Measurements from ENCODE around the gene ZMYM5. TPM values are rescaled to one million over a fixed set of nuclear protein-coding genes. Genes with fewer than 3 reads are reported as not detected.
"Not testable (repeated sequence)": the region's sequence is repeated elsewhere in the genome, so short reads cannot be mapped to it uniquely, and the experiment has no call there.

Gene ZMYM5
- total and polyA plus RNA-seq, 2 of the 8 experiments (the other 6 are each of a cell fraction or from before 2014, with no cell fraction given): 4.9 to 7.9 TPM

DNA sequence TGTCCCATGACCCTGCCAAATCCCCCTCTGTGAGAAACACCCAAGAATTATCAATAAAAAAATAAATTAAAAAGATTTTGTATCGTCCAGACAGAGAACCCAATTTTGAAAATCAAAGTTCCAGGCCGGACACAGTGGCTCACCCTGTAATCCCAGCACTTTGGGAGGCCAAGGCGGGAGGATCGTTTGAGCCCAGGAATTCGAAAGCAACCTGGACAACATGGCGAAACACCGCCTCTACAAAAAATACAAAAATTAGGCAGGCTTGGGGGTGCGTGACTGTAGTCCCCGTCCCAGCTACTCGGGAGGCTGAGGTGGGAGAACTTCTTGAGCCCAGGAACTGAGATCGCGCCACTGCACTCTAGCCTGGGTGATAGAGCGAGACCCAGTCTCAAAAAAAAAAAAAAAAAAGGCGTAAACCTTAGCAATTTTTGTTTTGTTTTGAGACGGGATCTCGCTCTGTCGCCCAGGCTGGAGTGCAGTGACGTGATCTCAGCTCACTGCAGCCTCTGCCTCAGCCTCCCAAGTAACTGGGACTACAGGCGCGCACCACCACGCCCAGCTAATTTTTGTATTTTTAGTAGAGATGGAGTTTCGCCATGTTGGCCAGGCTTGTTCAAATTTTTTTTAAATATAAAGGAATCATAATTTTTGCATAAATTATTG lies 82.6 kb downstream of the ZMYM5 start:
- H4K91ac ChIP-seq (replicated peaks; ENCODE audit: insufficient read length, low read length); DNase-seq (ENCODE audit: low read depth in 1 of 2, low spot score in 2 of 2); H3K27me3 ChIP-seq (replicated peaks in 1 of 4; ENCODE audit: control insufficient read depth in 3 of 4, extremely low read depth in 1 of 4, insufficient read depth in 3 of 4, low read length in 3 of 4); H2BK15ac ChIP-seq (ENCODE audit: low read length); H3K9ac ChIP-seq (replicated peaks in 1 of 4; ENCODE audit: extremely low read depth in 1 of 4, low read depth in 3 of 4, low read length in 3 of 4); H4K8ac ChIP-seq (ENCODE audit: extremely low read depth, insufficient read depth, low read length); H2AFZ ChIP-seq (ENCODE audit: low read length); H3K23me2 ChIP-seq (ENCODE audit: low read depth, low read length); H3K36me3 ChIP-seq (ENCODE audit: control insufficient read depth in 2 of 4, insufficient read depth in 4 of 4, low read length in 3 of 4); H2BK12ac ChIP-seq (ENCODE audit: low read depth, low read length); H3K79me1 ChIP-seq (ENCODE audit: low read depth, low read length); H3K14ac ChIP-seq (ENCODE audit: insufficient read length); H3K4ac ChIP-seq (replicated peaks; ENCODE audit: insufficient read length, low read depth, low read length); H3K27ac ChIP-seq (ENCODE audit: low read depth, low read length); H2AK5ac ChIP-seq (ENCODE audit: low read depth, low read length); H3K23ac ChIP-seq (ENCODE audit: insufficient read length); H4K5ac ChIP-seq (ENCODE audit: insufficient read length, low read depth, low read length); H3K9me3 ChIP-seq (ENCODE audit: insufficient read depth in 2 of 2, low read depth in 1 of 2, low read length in 1 of 2); FAIRE-seq; H2BK120ac ChIP-seq (replicated peaks; ENCODE audit: low read depth, low read length); H2BK20ac ChIP-seq (ENCODE audit: low read length); H3K18ac ChIP-seq (ENCODE audit: extremely low read depth, low read length); H4K20me1 ChIP-seq (replicated peaks in 1 of 2; ENCODE audit: control insufficient read depth in 1 of 2, insufficient read depth in 2 of 2, low read length in 2 of 2); H3K56ac ChIP-seq (replicated peaks; ENCODE audit: insufficient read length, low read depth, low read length); H2BK5ac ChIP-seq (ENCODE audit: low read depth, low read length); H3K4me1 ChIP-seq (replicated peaks in 1 of 4; ENCODE audit: control insufficient read depth in 3 of 4, insufficient read depth in 4 of 4, low read length in 3 of 4): not testable (repeated sequence)
- Histone ChIP-seq H3K4me3 (ENCODE audit: extremely low read depth in 1 of 4, insufficient read depth in 2 of 4, low read depth in 3 of 4, low read length in 4 of 4) (peak overlapping the region; percentile 87 to 97 (median 95); a peak in 7 of 8 replicates), H3K79me2 (ENCODE audit: control insufficient read depth in 1 of 2, insufficient read depth in 2 of 2, low read length in 2 of 2) (peaks cover 32 to 45% of the 10 kb centered on the region in 2 experiments), H3K4me2 (ENCODE audit: insufficient read depth in 1 of 2, low read depth in 2 of 2, low read length in 2 of 2) (peak overlapping the region; percentile 34 to 72)
- POLR2A ChIA-PET (ENCODE audit: partially characterized antibody): interaction anchor here (0.7 to 1.7 kb wide), 9 partner anchors 8 to 142 kb away, joined by 3 to 16 read pairs (median 4); no protein-coding TSS in a partner anchor
- 92% methylated on average over 21 of the region's 22 CpGs; no CpG with 5 or more reads in 1 of the 2 experiments for WGBS, 2 experiments (ENCODE audit: extremely low coverage in 1 of 2, insufficient coverage in 1 of 2, insufficient read length in 1 of 2, insufficient replicate concordance in 2 of 2, low coverage in 1 of 2, low lambda C conversion rate in 2 of 2, missing lambda C conversion rate in 1 of 2)
- CTCF ChIA-PET (ENCODE audit: partially characterized antibody): interaction anchor here (0.6 kb wide), 1 partner anchor 83 kb away, joined by 4 read pairs; no protein-coding TSS in a partner anchor

Other genes with a start within 250 kb of the ZMYM5 start
- gene MPHOSPH8, start 230.0 kb downstream of the ZMYM5 start, total RNA-seq (2021; fragmentation: NEBNext Ultra II Directional; extraction: Animal tissue kit (Norgen Biotek cat#: 25700)): 18.0 and 20.5 TPM in 2 replicates
- gene MPHOSPH8, start 230.0 kb downstream of the ZMYM5 start, polyA plus RNA-seq (2011; rRNA removed): 6.7 and 8.3 TPM in 2 replicates
- gene PSPC1, start 80.7 kb downstream of the ZMYM5 start, total RNA-seq (2021; fragmentation: NEBNext Ultra II Directional; extraction: Animal tissue kit (Norgen Biotek cat#: 25700)): 97.4 and 98.2 TPM in 2 replicates
- gene PSPC1, start 80.7 kb downstream of the ZMYM5 start, polyA plus RNA-seq (2011; rRNA removed): 46.8 and 53.4 TPM in 2 replicates
- gene ZMYM2, start 95.1 kb upstream of the ZMYM5 start, total RNA-seq (2021; fragmentation: NEBNext Ultra II Directional; extraction: Animal tissue kit (Norgen Biotek cat#: 25700)): 159 and 171 TPM in 2 replicates
- 25.0 and 41.2 TPM in 2 replicates for gene ZMYM2, start 95.1 kb upstream of the ZMYM5 start, polyA plus RNA-seq (2011; rRNA removed)

Measured in H1 (cell line).